B cell (primary cell): ENCODE measurements around the gene COG5. TPM values are rescaled to one million over a fixed set of nuclear protein-coding genes. Genes with fewer than 3 reads are reported as not detected.

Experiments used
- ATAC-seq: fragments of 200-7000 bp; cut with Tn5 transposase; one replicate; pipeline ENCODE4 v1.10.0; 2021; ENCODE audit warnings: low read depth, mild to moderate bottlenecking, moderate number of reproducible peaks, moderate library complexity
- CTCF ChIA-PET: fragments of 350-600 bp; sonication (Branson Sonifier 250); formaldehyde crosslinking; loops from one replicate; lab custom pipeline; 2021; ENCODE audit warnings: antibody characterized with exemption, inconsistent platforms; lab: Charles Lee
- POLR2A ChIA-PET: fragments of 350-600 bp; sonication (Branson Sonifier 250); formaldehyde crosslinking; loops from one replicate; lab custom pipeline; 2021; ENCODE audit warnings: antibody characterized with exemption; lab: Charles Lee
- DNase-seq: peaks from one replicate; pipeline ENCODE4 v3.0.0; 2013
- H2AFZ ChIP-seq: 2 replicates; pipeline ENCODE4 v1.6.1; 2012; ENCODE audit warnings: mild to moderate bottlenecking, low read depth, low read length; ENCODE audit not compliant: insufficient read depth, poor library complexity, severe bottlenecking
- H3K27ac ChIP-seq, 2 donors: 1 replicate in 1 of 2; 2 replicates in 1 of 2; pipeline ENCODE4 v1.5.1; 2012 to 2013; ENCODE audit warnings: low read length in 2 of 2, mild to moderate bottlenecking in 2 of 2, moderate library complexity in 1 of 2
- H3K27me3 ChIP-seq, 4 experiments: fragments of 200-600 bp in 1 of 4; sonication (generic) in 1 of 4; replicated peaks in 1 of 4; 1 replicate in 2 of 4; 2 replicates in 2 of 4; pipeline versions ENCODE4 v1.6.1 to v1.7.0; 2013 to 2016; ENCODE audit warnings: low read length in 3 of 4, mild to moderate bottlenecking in 2 of 4, mixed read lengths in 1 of 4, moderate library complexity in 1 of 4; ENCODE audit not compliant: insufficient read depth in 4 of 4, control insufficient read depth in 3 of 4; ENCODE audit errors: control extremely low read depth in 1 of 4
- H3K36me3 ChIP-seq, 2 experiments: replicated peaks in 1 of 2; 1 replicate in 1 of 2; 2 replicates in 1 of 2; pipeline versions ENCODE4 v1.6.1 to v1.7.1; 2013; ENCODE audit warnings: low read length in 1 of 2; ENCODE audit not compliant: insufficient read depth in 2 of 2, control insufficient read depth in 1 of 2; ENCODE audit errors: control extremely low read depth in 1 of 2, extremely low read depth in 1 of 2
- H3K4me1 ChIP-seq, 2 donors: fragments of 200-600 bp in 1 of 2; sonication (generic) in 1 of 2; 1 replicate in 1 of 2; 2 replicates in 1 of 2; pipeline versions ENCODE4 v1.5.1 to v1.6.1; 2013 to 2017; ENCODE audit warnings: low read length in 2 of 2; ENCODE audit not compliant: control insufficient read depth in 2 of 2, insufficient read depth in 2 of 2
- H3K4me2 ChIP-seq: replicated peaks from 2 replicates; pipeline ENCODE3; 2012; ENCODE audit warnings: mild to moderate bottlenecking, low read depth, low read length; ENCODE audit not compliant: poor library complexity, severe bottlenecking
- H3K4me3 ChIP-seq, 5 experiments: fragments of 200-600 bp in 1 of 5; sonication (generic) in 1 of 5; 1 replicate in 3 of 5; 2 replicates in 2 of 5; pipeline versions ENCODE4 v1.5.1 to v1.7.0; 2011 to 2016; ENCODE audit warnings: low read length in 4 of 5, mild to moderate bottlenecking in 4 of 5, low read depth in 2 of 5, control low read depth in 1 of 5, moderate library complexity in 1 of 5; ENCODE audit not compliant: insufficient read depth in 1 of 5; ENCODE audit errors: control extremely low read depth in 1 of 5, extremely low read depth in 1 of 5
- H3K79me2 ChIP-seq: fragments of 200-600 bp; sonication (generic); one replicate; pipeline ENCODE4 v1.6.0; 2016; ENCODE audit warnings: low read length; ENCODE audit not compliant: control insufficient read depth, insufficient read depth
- H3K9ac ChIP-seq: fragments of 200-600 bp; sonication (generic); 2 replicates; pipeline ENCODE4 v1.6.1; 2017; ENCODE audit warnings: mild to moderate bottlenecking, low read length, moderate library complexity
- H3K9me3 ChIP-seq, 3 donors: one replicate each; pipeline versions ENCODE4 v1.6.1 to v1.7.1; 2013; ENCODE audit warnings: low read length in 2 of 3; ENCODE audit not compliant: control insufficient read depth in 2 of 3, insufficient read depth in 1 of 3; ENCODE audit errors: control extremely low read depth in 1 of 3
- H4K20me1 ChIP-seq: 2 replicates; pipeline ENCODE4 v1.6.0; 2012; ENCODE audit warnings: mild to moderate bottlenecking, low read length; ENCODE audit not compliant: insufficient read depth, control insufficient read depth, poor library complexity, severe bottlenecking
- H3K27ac Mint-ChIP-seq: one replicate; pipeline ENCODE4 v1.8.0; 2021; ENCODE audit warnings: mixed read lengths
- H3K27me3 Mint-ChIP-seq: one replicate; pipeline ENCODE4 v1.8.0; 2021; ENCODE audit warnings: mixed read lengths
- H3K4me1 Mint-ChIP-seq: one replicate; pipeline ENCODE4 v1.8.0; 2021; ENCODE audit warnings: mixed read lengths
- H3K4me3 Mint-ChIP-seq: one replicate; pipeline ENCODE4 v1.8.0; 2021; ENCODE audit warnings: mixed read lengths
- H3K9me3 Mint-ChIP-seq: one replicate; pipeline ENCODE4 v1.8.0; 2022; ENCODE audit warnings: mixed read lengths; ENCODE audit not compliant: insufficient read depth
- EZH2 ChIP-seq: IDR thresholded peaks from 2 replicates; pipeline ENCODE4 v1.6.1; 2012; ENCODE audit warnings: borderline replicate concordance, low read depth, mild to moderate bottlenecking, moderate library complexity, low read length; ENCODE audit not compliant: insufficient read depth, poor library complexity, severe bottlenecking
- WGBS: methylation state at CpG from one replicate; pipeline ENCODE4 v1.1.5; 2013; ENCODE audit warnings: missing lambda C conversion rate; ENCODE audit not compliant: insufficient coverage; 5-methylcytosine and 5-hydroxymethylcytosine counted together
- intact Hi-C: fragments of 100-400 bp; cut with micrococcal nuclease; formaldehyde crosslinking; loops from one replicate; pipeline ENCODE4 v1.10.0; 2022
- polyA plus RNA-seq: library from polyadenylated mRNA; depleted of rRNA; stranded (reverse); fragments of >200 nt; gene quantifications from 2 replicates; pipeline ENCODE4 v1.2.3, GENCODE V29; 2012
- total RNA-seq, 2 donors: library from RNA; stranded (reverse); fragments of 120-200 nt in 1 of 2; gene quantifications; 1 replicate in 1 of 2; 2 replicates in 1 of 2; pipeline versions ENCODE4 v1.2.3 to v1.2.4, GENCODE V29; 2013 to 2022
- TF ChIP-seq, protein P1 (sequence below): fragments of 200-600 bp; IDR thresholded peaks from one replicate; pipeline ENCODE4 v1.8.0; 2022; ENCODE audit warnings: antibody characterized with exemption, mild to moderate bottlenecking

Gene COG5
- total and polyA plus RNA-seq, 2 donors (not counting 1 experiment from before 2014, with no cell fraction given) = 7.0 to 73.0 TPM

DNA sequence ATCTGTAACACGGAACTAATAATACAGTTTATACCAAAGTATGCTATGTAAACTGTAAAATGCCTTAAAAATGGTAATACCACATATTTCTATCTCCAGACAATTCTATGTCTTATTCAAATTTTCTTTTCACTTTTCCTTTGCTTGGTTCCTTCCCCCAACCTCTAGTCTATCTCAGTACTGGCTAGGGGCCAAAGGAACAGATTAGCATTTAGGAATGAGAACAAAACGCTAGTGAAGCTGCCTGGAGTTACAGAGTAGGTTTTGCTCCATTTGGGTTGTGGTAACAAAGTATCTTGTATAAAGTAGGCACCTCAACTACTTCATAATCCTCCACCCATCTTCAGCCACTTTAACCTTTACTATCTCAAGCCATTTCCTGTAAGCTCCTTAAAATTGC, 300.9 kb downstream of the COG5 start:
- no peaks in the 10 kb centered on the region for H3K27me3 Mint-ChIP-seq
- TF ChIP-seq, protein P1, sequence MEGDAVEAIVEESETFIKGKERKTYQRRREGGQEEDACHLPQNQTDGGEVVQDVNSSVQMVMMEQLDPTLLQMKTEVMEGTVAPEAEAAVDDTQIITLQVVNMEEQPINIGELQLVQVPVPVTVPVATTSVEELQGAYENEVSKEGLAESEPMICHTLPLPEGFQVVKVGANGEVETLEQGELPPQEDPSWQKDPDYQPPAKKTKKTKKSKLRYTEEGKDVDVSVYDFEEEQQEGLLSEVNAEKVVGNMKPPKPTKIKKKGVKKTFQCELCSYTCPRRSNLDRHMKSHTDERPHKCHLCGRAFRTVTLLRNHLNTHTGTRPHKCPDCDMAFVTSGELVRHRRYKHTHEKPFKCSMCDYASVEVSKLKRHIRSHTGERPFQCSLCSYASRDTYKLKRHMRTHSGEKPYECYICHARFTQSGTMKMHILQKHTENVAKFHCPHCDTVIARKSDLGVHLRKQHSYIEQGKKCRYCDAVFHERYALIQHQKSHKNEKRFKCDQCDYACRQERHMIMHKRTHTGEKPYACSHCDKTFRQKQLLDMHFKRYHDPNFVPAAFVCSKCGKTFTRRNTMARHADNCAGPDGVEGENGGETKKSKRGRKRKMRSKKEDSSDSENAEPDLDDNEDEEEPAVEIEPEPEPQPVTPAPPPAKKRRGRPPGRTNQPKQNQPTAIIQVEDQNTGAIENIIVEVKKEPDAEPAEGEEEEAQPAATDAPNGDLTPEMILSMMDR = no peak
- TF ChIP-seq EZH2 = no peak
- no peaks in the 10 kb centered on the region for H3K36me3 ChIP-seq
- H3K27ac Mint-ChIP-seq = no peak overlapping the region
- no peak for DNase-seq
- H3K4me2 ChIP-seq = no peak overlapping the region
- H3K79me2 ChIP-seq = no peaks in the 10 kb centered on the region
- CTCF ChIA-PET = no interaction called here
- no peaks in the 10 kb centered on the region for H3K27me3 ChIP-seq
- no peak overlapping the region for H3K27ac ChIP-seq
- no peak overlapping the region for H3K4me3 Mint-ChIP-seq
- H2AFZ ChIP-seq = no peak overlapping the region
- H3K4me1 ChIP-seq = no peaks in the 10 kb centered on the region
- no peaks in the 10 kb centered on the region for H3K9me3 Mint-ChIP-seq
- POLR2A ChIA-PET = no interaction called here
- no peaks in the 10 kb centered on the region for H3K9me3 ChIP-seq
- ATAC-seq = no peak
- H3K4me3 ChIP-seq = no peak overlapping the region
- H3K9ac ChIP-seq = no peak overlapping the region
- no peaks in the 10 kb centered on the region for H4K20me1 ChIP-seq
- no peaks in the 10 kb centered on the region for H3K4me1 Mint-ChIP-seq
- WGBS = no CpG with 5 or more reads among the region's 2 CpGs
- intact Hi-C loops = no loop called here

- Mint-ChIP-seq H3K27me3 (no peaks in the 10 kb centered on the region), H3K27ac (no peak overlapping the region), H3K4me3 (no peak overlapping the region), H3K4me1 (no peaks in the 10 kb centered on the region), H3K9me3 (no peaks in the 10 kb centered on the region)
- intact Hi-C loops = no loop called here
- ChIA-PET CTCF (interaction anchor here (2.4 kb wide), 1 partner anchor 111 kb away, joined by 8 read pairs; no protein-coding TSS in a partner anchor), POLR2A (no interaction called here)
- Histone ChIP-seq H3K79me2 (no peaks in the 10 kb centered on the region), H3K27ac (no peak overlapping the region), H3K9ac (no peak overlapping the region), H3K27me3 (no peaks in the 10 kb centered on the region), H2AFZ (no peak overlapping the region), H3K4me3 (no peak overlapping the region), H3K4me2 (no peak overlapping the region), H3K4me1 (no peaks in the 10 kb centered on the region), H3K36me3 (peaks cover 0 to under 1% of the 10 kb centered on the region in 2 experiments), H3K9me3 (no peaks in the 10 kb centered on the region), H4K20me1 (no peaks in the 10 kb centered on the region)
- TF ChIP-seq, protein P1 = no peak
- no peak for TF ChIP-seq EZH2
- WGBS = no CpG with 5 or more reads among the region's 5 CpGs
- ATAC-seq = no peak
- DNase-seq = no peak
Observed at GRCh38 chr7:107258737-107259136, 305.0 kb downstream of the COG5 start.
